KMS-11 (cell line): ENCODE results near the gene P4HB.
A peak's percentile ranks its signal among the peaks of the same experiment; 100 is the strongest.

Experiments used
- H2AFZ ChIP-seq: fragments of 200-600 bp; sonication (generic); 2 replicates; pipeline ENCODE4 v1.6.1; 2016; ENCODE audit warnings: antibody characterized with exemption, mixed run types, low read depth
- H3K27ac ChIP-seq: fragments of 200-600 bp; sonication (generic); 2 replicates; pipeline ENCODE4 v1.6.1; 2016; ENCODE audit warnings: mild to moderate bottlenecking, mixed run types
- H3K27me3 ChIP-seq: fragments of 200-600 bp; sonication (generic); 2 replicates; pipeline ENCODE4 v1.6.1; 2017; ENCODE audit warnings: mild to moderate bottlenecking, low read depth, mixed run types, moderate library complexity; ENCODE audit not compliant: insufficient read depth
- H3K36me3 ChIP-seq: fragments of 200-600 bp; sonication (generic); 2 replicates; pipeline ENCODE4 v1.6.1; 2017; ENCODE audit warnings: mild to moderate bottlenecking, mixed run types; ENCODE audit not compliant: insufficient read depth
- H3K4me1 ChIP-seq: fragments of 200-600 bp; sonication (generic); 2 replicates; pipeline ENCODE4 v1.6.1; 2016; ENCODE audit warnings: mild to moderate bottlenecking, low read depth, mixed run types; ENCODE audit not compliant: poor library complexity, severe bottlenecking
- H3K4me2 ChIP-seq: fragments of 200-600 bp; sonication (generic); 2 replicates; pipeline ENCODE4 v1.7.0; 2016; ENCODE audit warnings: mild to moderate bottlenecking, mixed run types
- H3K4me3 ChIP-seq: fragments of 200-600 bp; sonication (generic); IDR thresholded peaks from 2 replicates; pipeline ENCODE4 v1.6.1; 2017; ENCODE audit warnings: low read depth, low read length, mixed read lengths; ENCODE audit not compliant: insufficient read depth
- H3K79me2 ChIP-seq: fragments of 200-600 bp; sonication (generic); 2 replicates; pipeline ENCODE4 v1.6.1; 2016; ENCODE audit warnings: low read depth, mixed run types; ENCODE audit not compliant: insufficient read depth
- H3K9ac ChIP-seq: fragments of 200-600 bp; sonication (generic); 2 replicates; pipeline ENCODE4 v1.6.1; 2016; ENCODE audit warnings: mild to moderate bottlenecking, mixed run types
- H4K20me1 ChIP-seq: fragments of 200-600 bp; sonication (generic); 2 replicates; pipeline ENCODE4 v1.6.1; 2016; ENCODE audit warnings: mild to moderate bottlenecking, mixed run types; ENCODE audit not compliant: insufficient read depth
- CTCF ChIP-seq: fragments of 200-600 bp; sonication (generic); conservative IDR thresholded peaks from 2 replicates; pipeline ENCODE4 v1.6.1; 2017; ENCODE audit warnings: low read depth, mild to moderate bottlenecking, antibody characterized with exemption, low read length, moderate library complexity, mixed read lengths

The P4HB gene

GRCh38 chr17:81834831-81835267 lies 25.5 kb downstream of the P4HB start, which contains the start of gene PPP1R27:
TSS of gene PPP1R27 (minus strand) at chr17:81835050. CDS start at chr17:81834953, 97 bp downstream.
- peak within 1 kb of the TSS; percentile 94 for H3K9ac ChIP-seq
- no peak for TF ChIP-seq CTCF
- no peaks in the 10 kb centered on the region for H4K20me1 ChIP-seq
- H3K4me1 ChIP-seq: peaks cover 28% of the 10 kb centered on the region
- H3K36me3 ChIP-seq: no peaks in the 10 kb centered on the region
- H3K4me2 ChIP-seq: peak within 1 kb of the TSS; percentile 74
- H3K79me2 ChIP-seq: peaks cover 9% of the 10 kb centered on the region; the same call in 1 of the 2 replicates
- H3K27ac ChIP-seq: peak within 1 kb of the TSS; percentile 84; the same call in 1 of the 2 replicates
- H2AFZ ChIP-seq: peak within 1 kb of the TSS; percentile 83; the same call in 1 of the 2 replicates
- H3K4me3 ChIP-seq: no peak within 1 kb of the TSS
- H3K27me3 ChIP-seq: no peaks in the 10 kb centered on the region

- Histone ChIP-seq H4K20me1 (no peaks in the 10 kb centered on the region), H3K4me2 (peak overlapping the region; percentile 74), H3K4me1 (peaks cover 28% of the 10 kb centered on the region), H3K27ac (peak overlapping the region; percentile 84; the same call in 1 of the 2 replicates), H3K79me2 (peaks cover 9% of the 10 kb centered on the region; the same call in 1 of the 2 replicates), H2AFZ (peak overlapping the region; percentile 83), H3K36me3 (no peaks in the 10 kb centered on the region), H3K9ac (peak overlapping the region; percentile 94), H3K4me3 (no peak overlapping the region), H3K27me3 (no peaks in the 10 kb centered on the region)
- no peak for TF ChIP-seq CTCF
These were observed 26.2 kb downstream of the P4HB start for GRCh38 chr17:81833921-81834830.

- Histone ChIP-seq H4K20me1 (no peaks in the 10 kb centered on the region), H3K79me2 (peaks cover 9% of the 10 kb centered on the region; the same call in 1 of the 2 replicates), H2AFZ (peak within 1 kb of the TSS; percentile 83), H3K4me3 (no peak within 1 kb of the TSS), H3K27ac (peak within 1 kb of the TSS; percentile 89), H3K9ac (peak within 1 kb of the TSS; percentile 94), H3K36me3 (no peaks in the 10 kb centered on the region), H3K4me1 (peaks cover 28% of the 10 kb centered on the region), H3K4me2 (peak within 1 kb of the TSS; percentile 99), H3K27me3 (no peaks in the 10 kb centered on the region)
- no peak for TF ChIP-seq CTCF
These were observed 27.0 kb downstream of the P4HB start, which contains the start of gene MCRIP1 for GRCh38 chr17:81833160-81833920. TSS of gene MCRIP1 (minus strand) at chr17:81833291. CDS start at chr17:81824506, 8,785 bp downstream.

- no peak for TF ChIP-seq CTCF
- Histone ChIP-seq H3K4me1 (peaks cover 28% of the 10 kb centered on the region), H3K9ac (peak overlapping the region; percentile 89), H3K79me2 (peaks cover 9% of the 10 kb centered on the region; the same call in 1 of the 2 replicates), H4K20me1 (no peaks in the 10 kb centered on the region), H3K4me2 (peak overlapping the region; percentile 99), H3K36me3 (no peaks in the 10 kb centered on the region), H3K4me3 (no peak overlapping the region), H2AFZ (peak overlapping the region; percentile 65), H3K27ac (peak overlapping the region; percentile 89), H3K27me3 (no peaks in the 10 kb centered on the region)
These were observed 27.7 kb downstream of the P4HB start for GRCh38 chr17:81832608-81833159.
